ENCODE results near the gene KRTAP5-3.
A peak's percentile ranks its signal among the peaks of the same experiment; 100 is the strongest.

The KRTAP5-3 gene

GRCh38 chr11:1565173-1565903 lies 42.9 kb downstream of the KRTAP5-3 start:
- no peak for DNase-seq (ENCODE audit: low spot score)

DNA sequence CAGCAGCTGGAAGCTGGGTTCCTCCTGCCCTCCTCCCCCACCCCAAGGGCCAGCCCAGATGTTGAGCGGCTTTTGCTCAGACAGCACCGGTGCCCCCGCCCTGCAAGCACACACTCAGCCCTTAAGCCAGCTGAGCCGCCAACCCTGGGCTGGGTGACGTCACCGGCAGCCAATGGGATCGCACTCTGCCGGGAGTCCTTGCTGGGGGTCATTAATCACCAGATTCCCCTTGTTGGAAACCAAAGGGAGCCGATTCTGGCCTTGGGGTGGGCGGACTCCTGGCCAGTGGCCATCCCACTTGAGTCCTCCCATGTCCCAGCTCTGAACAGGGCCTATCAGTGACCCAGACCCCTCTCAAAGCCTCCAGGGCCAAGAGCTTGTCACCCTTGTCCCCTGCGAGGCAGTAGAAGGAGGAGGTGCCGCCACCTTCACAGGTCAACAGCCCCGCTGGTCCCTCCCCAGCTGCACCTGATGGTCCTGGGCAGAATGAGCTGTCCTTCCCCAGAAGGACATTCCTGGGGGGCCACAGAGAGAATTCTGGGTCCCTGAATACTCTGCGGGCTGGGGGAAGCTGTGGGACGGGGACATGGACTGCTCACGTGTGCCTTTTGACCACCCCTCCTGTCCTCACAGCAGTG lies 43.6 kb downstream of the KRTAP5-3 start:
- DNase-seq (ENCODE audit: low spot score), result peak; percentile 95

DNA sequence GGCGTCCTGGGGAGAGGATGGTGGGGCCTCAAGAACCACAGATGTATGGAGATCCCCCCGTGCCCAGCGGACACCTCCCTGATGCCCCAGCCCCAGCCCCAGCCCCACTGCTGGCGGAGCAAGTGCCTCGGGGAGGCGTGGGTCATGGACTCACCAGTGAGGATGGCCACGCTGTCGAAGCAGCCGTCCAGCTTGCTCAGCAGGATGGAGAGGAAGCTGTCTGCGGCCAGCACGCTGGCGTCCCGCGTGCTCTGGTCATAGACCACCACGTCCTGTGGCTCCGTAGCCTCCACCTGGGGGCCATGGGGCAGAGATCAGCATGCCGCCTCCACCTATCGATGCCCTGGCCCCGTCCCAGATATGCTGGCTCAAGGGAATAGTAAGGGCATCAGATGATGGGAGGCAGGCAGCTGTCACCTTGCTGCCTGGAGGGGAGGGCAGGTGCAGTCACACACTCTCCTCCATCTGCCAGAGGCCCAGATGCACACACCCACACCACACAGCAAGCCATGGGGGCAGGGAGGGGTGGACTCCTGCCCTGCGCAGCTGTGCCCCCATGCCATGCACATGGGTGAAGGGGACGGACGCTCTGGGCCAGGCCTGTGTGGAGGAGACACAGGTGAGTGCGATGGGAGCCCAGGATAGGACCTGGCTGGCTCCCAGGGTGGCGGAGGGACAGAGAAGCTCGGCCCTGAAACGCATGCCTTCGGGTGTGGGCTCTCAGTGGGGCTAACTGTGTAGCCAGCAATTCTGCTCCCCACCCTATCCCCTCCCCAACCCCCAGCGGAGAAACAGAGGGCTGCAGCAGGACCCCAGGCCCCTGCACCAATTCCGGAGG lies 44.3 kb downstream of the KRTAP5-3 start:
- no peak for DNase-seq (ENCODE audit: low spot score)

DNA sequence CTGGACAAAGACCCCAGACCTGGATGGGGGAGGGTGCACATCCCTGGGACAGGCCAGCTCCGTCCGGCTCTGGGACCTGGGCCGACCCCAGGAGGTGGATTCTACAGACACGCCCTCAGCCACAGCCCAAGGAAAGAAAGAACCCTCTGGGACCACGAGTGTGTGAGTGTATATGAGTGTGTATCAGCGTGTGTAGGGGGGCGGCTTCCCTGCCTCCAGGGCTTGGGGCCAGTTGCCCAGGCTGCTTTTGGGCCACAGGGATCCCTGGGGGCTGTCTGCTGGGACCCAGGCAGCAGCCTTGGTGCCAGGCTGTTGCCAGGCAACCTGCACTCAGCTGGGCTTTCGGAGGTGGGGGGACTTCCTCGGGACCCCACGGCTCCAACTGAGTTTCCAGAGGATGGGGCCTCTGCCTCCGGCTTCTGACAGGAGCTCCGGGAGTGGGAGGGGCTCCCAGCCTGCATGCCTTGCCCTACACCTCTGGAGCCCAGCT lies 45.1 kb downstream of the KRTAP5-3 start:
- no peak for DNase-seq (ENCODE audit: low spot score)

DNA sequence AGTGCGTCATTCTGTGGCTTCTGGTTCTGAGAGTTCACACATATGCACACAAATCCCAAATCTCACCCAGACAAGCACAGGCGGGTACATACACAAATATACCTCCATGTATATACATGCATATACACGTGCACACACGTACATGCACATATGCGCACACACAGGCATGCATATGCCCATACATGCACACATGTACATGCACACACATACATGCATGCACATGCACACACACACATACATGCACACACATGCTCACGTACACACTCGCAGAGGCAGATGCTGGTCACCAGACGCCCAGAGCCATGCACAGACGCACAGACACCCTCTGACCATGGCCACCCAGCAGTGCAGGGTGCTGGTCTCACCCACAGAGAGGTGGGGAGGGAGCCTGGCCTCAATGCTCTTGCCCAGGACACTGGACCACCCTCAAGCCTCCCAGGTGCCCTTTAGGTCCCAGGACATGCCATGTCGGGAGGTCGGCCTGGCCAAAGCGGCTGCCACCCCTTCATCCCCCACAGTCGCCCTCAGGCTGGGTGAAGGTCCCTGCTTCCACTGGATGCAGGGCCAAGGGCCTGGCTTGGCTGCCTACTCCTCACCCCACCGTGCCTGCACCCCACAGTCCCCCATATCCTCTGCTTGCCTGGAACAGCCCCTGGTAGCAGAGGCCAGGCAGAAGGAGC lies 45.7 kb downstream of the KRTAP5-3 start:
- DNase-seq (ENCODE audit: low spot score), result no peak

DNA sequence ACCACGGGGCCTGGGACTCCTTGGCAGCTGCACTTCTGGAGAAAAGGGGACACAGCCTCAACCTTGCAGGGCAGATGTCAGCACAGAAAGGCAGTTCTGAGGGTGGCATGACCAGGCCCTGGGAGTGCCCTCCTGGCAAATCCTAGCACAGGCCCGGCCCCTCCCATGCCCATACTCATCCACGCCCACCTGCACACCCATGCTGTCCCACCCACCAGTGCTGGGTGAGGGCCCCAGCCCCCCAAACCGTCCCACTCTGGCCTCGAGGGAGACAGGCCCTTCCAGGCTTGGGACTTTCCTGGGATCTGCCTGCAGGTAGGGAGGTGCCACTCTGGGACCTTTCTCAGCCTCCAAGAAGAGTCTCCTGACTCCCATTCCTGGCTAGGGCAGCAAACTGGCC lies 46.3 kb downstream of the KRTAP5-3 start:
- no peak for DNase-seq (ENCODE audit: low spot score)

- no peak for DNase-seq (ENCODE audit: low spot score)
These were observed 47.0 kb downstream of the KRTAP5-3 start for GRCh38 chr11:1561266-1561665.

DNA sequence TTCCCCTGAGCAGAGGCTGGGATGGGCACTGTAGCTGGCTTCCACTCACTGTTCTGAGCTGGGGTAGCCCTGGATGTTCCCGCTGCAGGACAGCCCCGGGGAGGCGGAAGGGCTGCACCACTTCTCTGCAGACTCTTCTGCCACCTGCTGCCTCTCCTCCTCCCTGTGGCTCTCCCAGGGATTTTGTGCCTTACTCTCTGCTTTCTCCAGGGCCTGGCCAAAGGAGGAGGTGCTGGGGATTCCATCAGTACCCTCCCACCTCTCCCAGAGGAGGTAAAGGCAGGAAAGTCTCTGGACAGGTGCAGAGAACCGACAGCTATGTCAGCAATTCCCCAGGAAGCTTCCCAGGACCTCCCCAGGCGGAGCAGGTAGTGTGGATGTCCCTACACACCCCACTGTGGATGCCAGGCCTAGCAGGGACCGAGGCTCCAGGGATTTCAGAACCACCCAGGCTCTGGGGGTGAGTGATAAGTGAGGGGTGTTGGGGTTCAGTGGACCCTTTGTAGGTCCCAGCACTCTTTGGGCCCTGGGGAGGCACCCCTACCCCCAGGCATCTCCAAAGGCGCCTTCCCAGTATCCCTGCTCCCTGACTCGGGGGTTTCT lies 47.5 kb downstream of the KRTAP5-3 start:
- DNase-seq (ENCODE audit: low spot score), result no peak

DNA sequence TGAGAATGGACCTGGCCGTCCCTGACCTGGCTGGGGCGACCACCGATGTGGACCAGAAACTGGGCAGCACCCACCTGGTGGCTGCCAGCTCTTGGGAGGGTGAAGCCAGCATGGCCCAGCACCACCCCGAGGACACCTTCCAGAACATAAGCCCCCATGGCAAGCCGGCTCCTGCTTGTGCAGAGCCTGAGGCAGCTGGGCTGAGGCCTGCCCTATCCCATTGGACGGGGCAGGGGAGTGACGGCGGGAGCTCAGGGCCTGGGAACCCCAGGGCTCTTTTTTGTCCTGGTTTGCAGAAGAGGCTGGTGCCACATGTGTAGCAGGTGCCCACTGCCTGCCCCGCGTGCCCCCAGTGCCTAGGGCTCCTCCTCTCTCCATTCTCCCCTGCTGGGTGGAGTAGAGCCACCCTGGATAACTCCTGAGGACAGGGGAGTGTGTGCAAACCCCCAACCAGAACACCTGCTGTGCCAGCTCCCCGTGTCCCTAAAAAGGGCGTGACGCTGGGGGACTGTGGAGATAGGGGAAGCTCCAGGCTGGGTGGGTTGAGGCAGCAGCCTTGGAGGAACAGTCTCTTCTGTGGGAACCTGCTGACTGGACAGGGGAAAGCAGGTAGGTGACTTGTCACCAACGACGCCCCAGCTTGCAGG lies 48.1 kb downstream of the KRTAP5-3 start:
- DNase-seq (ENCODE audit: low spot score), result no peak

GRCh38 chr11:1559111-1559951 lies 48.9 kb downstream of the KRTAP5-3 start:
- peak; percentile 97 for DNase-seq (ENCODE audit: low spot score)

DNA sequence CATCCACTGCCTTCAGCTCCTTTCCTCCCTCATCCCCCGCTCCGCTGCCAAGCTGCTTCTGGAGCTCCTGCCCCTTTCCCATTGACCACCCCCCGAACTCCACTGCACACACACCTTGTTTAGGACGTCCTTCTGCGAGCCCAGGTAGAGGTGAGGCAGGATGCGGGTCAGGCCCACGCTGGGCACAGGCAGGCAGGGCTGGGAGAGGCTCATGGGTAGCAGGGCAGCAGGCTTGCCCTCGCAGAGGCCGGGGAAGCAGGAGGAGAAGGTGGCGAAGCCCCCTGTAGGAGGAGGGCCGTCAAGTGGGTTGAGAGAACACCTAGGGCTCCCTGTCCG lies 49.5 kb downstream of the KRTAP5-3 start:
- no peak for DNase-seq (ENCODE audit: low spot score)

GRCh38 chr11:1557904-1558774 lies 50.1 kb downstream of the KRTAP5-3 start:
- DNase-seq (ENCODE audit: low spot score), result peak; percentile 90
